Endothelial cell of umbilical vein (primary cell): Measurements from ENCODE around the gene CTSA. TPM values are rescaled to one million over a fixed set of nuclear protein-coding genes. Genes with fewer than 3 reads are reported as not detected.

Experiments
- BruUV-seq: library from RNA; stranded (reverse); fragments of 400-500 nt; replicated peaks from 2 replicates; lab custom pipeline; 2021; lab: Mats Ljungman, UMichigan
- CTCF ChIA-PET: fragments of 300-600, 350-600 bp; sonication (Branson Sonifier 250); formaldehyde crosslinking; loops from one replicate; lab custom pipeline; 2021; ENCODE audit warnings: antibody characterized with exemption, inconsistent platforms; lab: Charles Lee
- POLR2A ChIA-PET: fragments of 300-600, 350-600 bp; sonication (Branson Sonifier 250); formaldehyde crosslinking; loops from one replicate; lab custom pipeline; 2021; ENCODE audit warnings: antibody characterized with exemption, inconsistent platforms; lab: Charles Lee
- DNase-seq: peaks from one replicate; pipeline ENCODE4 v3.0.0-alpha.2; 2011; ENCODE audit warnings: low read depth, low spot score
- FAIRE-seq: peaks from 2 replicates; lab custom pipeline; 2011; peaks lifted over from hg19 to GRCh38; lab: Jason Lieb, UNC
- H2AFZ ChIP-seq: 2 replicates; pipeline ENCODE4 v1.6.0; 2012; ENCODE audit warnings: low read depth, low read length, control low read depth, inconsistent platforms
- H3K27ac ChIP-seq: 2 replicates; pipeline ENCODE4 v1.5.1; 2011; ENCODE audit warnings: low read depth, mild to moderate bottlenecking, control low read depth, low read length, moderate library complexity; ENCODE audit not compliant: insufficient read depth
- H3K27me3 ChIP-seq, 2 experiments: 2 replicates each; pipeline versions ENCODE4 v1.6.0 to v1.6.1; 2011; ENCODE audit warnings: low read length in 2 of 2, mixed read lengths in 1 of 2; ENCODE audit not compliant: control insufficient read depth in 2 of 2, insufficient read depth in 2 of 2
- H3K36me3 ChIP-seq, 2 experiments: 2 replicates in 1 of 2; 3 replicates in 1 of 2; pipeline ENCODE4 v1.5.1; 2011; ENCODE audit warnings: low read length in 2 of 2, mild to moderate bottlenecking in 1 of 2, moderate library complexity in 1 of 2; ENCODE audit not compliant: control insufficient read depth in 2 of 2, insufficient read depth in 2 of 2; ENCODE audit errors: extremely low read depth in 1 of 2
- H3K4me1 ChIP-seq: 3 replicates; pipeline ENCODE4 v1.5.1; 2011; ENCODE audit warnings: mild to moderate bottlenecking, low read length; ENCODE audit not compliant: control insufficient read depth, insufficient read depth; ENCODE audit errors: extremely low read depth
- H3K4me2 ChIP-seq: 2 replicates; pipeline ENCODE4 v1.6.1; 2011; ENCODE audit warnings: low read length, control low read depth, mixed read lengths; ENCODE audit not compliant: insufficient read depth
- H3K4me3 ChIP-seq, 3 experiments: fragments of 200-600 bp in 1 of 3; sonication (generic), shearing (Covaris generic) in 1 of 3; replicated peaks in 1 of 3; 2 replicates each; pipeline ENCODE4 v1.5.1; 2011 to 2016; ENCODE audit warnings: control low read depth in 3 of 3, low read length in 3 of 3, mild to moderate bottlenecking in 2 of 3, inconsistent platforms in 1 of 3, low read depth in 1 of 3, moderate library complexity in 1 of 3; ENCODE audit not compliant: insufficient read depth in 1 of 3
- H3K79me2 ChIP-seq: 2 replicates; pipeline ENCODE4 v1.6.0; 2012; ENCODE audit warnings: low read length, inconsistent platforms; ENCODE audit not compliant: control insufficient read depth, insufficient read depth
- H3K9ac ChIP-seq: replicated peaks from 2 replicates; pipeline ENCODE3; 2011; ENCODE audit warnings: low read length, control low read depth; ENCODE audit not compliant: insufficient read depth; ENCODE audit errors: extremely low read depth
- H3K9me1 ChIP-seq: replicated peaks from 3 replicates; pipeline ENCODE4 v1.6.0; 2011; ENCODE audit warnings: mild to moderate bottlenecking, low read length; ENCODE audit not compliant: control insufficient read depth, insufficient read depth; ENCODE audit errors: extremely low read depth
- H3K9me3 ChIP-seq: replicated peaks from 2 replicates; pipeline ENCODE4 v1.5.1; 2012; ENCODE audit warnings: low read length, inconsistent platforms; ENCODE audit not compliant: control insufficient read depth, insufficient read depth
- H4K20me1 ChIP-seq: replicated peaks from 2 replicates; pipeline ENCODE3; 2011; ENCODE audit warnings: mild to moderate bottlenecking, low read length; ENCODE audit not compliant: control insufficient read depth, insufficient read depth; ENCODE audit errors: extremely low read depth
- CTCF ChIP-seq, 2 donors: IDR thresholded peaks; 1 replicate in 1 of 2; 2 replicates in 1 of 2; pipeline ENCODE4 v1.5.1; 2011; ENCODE audit warnings: low read length in 2 of 2, mild to moderate bottlenecking in 2 of 2, moderate library complexity in 2 of 2, control low read depth in 1 of 2, inconsistent platforms in 1 of 2, low read depth in 1 of 2; ENCODE audit not compliant: insufficient read depth in 1 of 2; ENCODE audit errors: extremely low read depth in 1 of 2
- EZH2 ChIP-seq: IDR thresholded peaks from 2 replicates; pipeline ENCODE4 v1.6.1; 2012; ENCODE audit warnings: borderline replicate concordance, low read depth, mild to moderate bottlenecking, moderate library complexity, low read length, inconsistent platforms; ENCODE audit not compliant: severe bottlenecking
- FOS ChIP-seq: IDR thresholded peaks from 2 replicates; pipeline ENCODE4 v1.6.1; 2011; ENCODE audit warnings: mild to moderate bottlenecking, low read length, moderate library complexity, borderline replicate concordance; ENCODE audit not compliant: insufficient read depth
- GATA2 ChIP-seq: IDR thresholded peaks from 2 replicates; pipeline ENCODE4 v1.7.0; 2011; ENCODE audit warnings: low read depth, mild to moderate bottlenecking, moderate library complexity, mixed read lengths, low read length; ENCODE audit not compliant: insufficient read length, insufficient read depth
- JUN ChIP-seq: IDR thresholded peaks from 2 replicates; pipeline ENCODE4 v1.6.1; 2011; ENCODE audit warnings: borderline replicate concordance, low read depth; ENCODE audit not compliant: insufficient read length, insufficient read depth
- MAX ChIP-seq: IDR thresholded peaks from 2 replicates; pipeline ENCODE4 v1.6.1; 2011; ENCODE audit not compliant: insufficient read depth, insufficient read length
- MYC ChIP-seq: IDR thresholded peaks from one replicate; pipeline ENCODE4 v1.6.1; 2011; ENCODE audit warnings: mild to moderate bottlenecking, low read depth, low read length
- POLR2A ChIP-seq: IDR thresholded peaks from 2 replicates; pipeline ENCODE4 v1.6.1; 2012; ENCODE audit warnings: low read depth, mild to moderate bottlenecking, control low read depth, low read length
- POLR2AphosphoS5 ChIP-seq: IDR thresholded peaks from 2 replicates; pipeline ENCODE4 v1.6.1; 2012; ENCODE audit warnings: low read depth, mild to moderate bottlenecking, control low read depth, low read length, moderate library complexity; ENCODE audit not compliant: insufficient read depth
- dilution Hi-C: fragments of 300-500 bp; cut with MboI; formaldehyde crosslinking; loops from one replicate; pipeline ENCODE4 v1.15.0; 2019; ENCODE audit warnings: low sequenced_read_pairs; ENCODE audit not compliant: extremely low pct_ligation_motif_present
- intact Hi-C: fragments of 100-400 bp; cut with micrococcal nuclease; formaldehyde crosslinking; loops from one replicate; pipeline ENCODE4 v1.10.0; 2022
- polyA plus RNA-seq, 4 experiments: library from polyadenylated mRNA; depleted of rRNA in 3 of 4; stranded (reverse) in 3 of 4; unstranded in 1 of 4; fragments of >200 nt; gene quantifications; 2 replicates each; pipeline versions ENCODE4 v1.2.1 to v1.2.3, GENCODE V29; 2011 to 2012; ENCODE audit warnings: missing spikeins in 1 of 4
- total RNA-seq: library from RNA; stranded (reverse); gene quantifications from 2 replicates; pipeline ENCODE4 v1.2.3, GENCODE V29; 2021

The CTSA gene
- total and polyA plus RNA-seq, 2 donors (not counting 3 experiments of a cell fraction or from before 2014, with no cell fraction given), result 169 to 409 TPM

- no TSS peak for BruUV-seq
- Histone ChIP-seq H4K20me1 (no peaks in the 10 kb centered on the region), H3K79me2 (peaks cover 3% of the 10 kb centered on the region), H3K4me2 (no peak overlapping the region), H2AFZ (no peak overlapping the region), H3K4me1 (no peaks in the 10 kb centered on the region), H3K27me3 (no peaks in the 10 kb centered on the region), H3K36me3 (peaks cover 0 to 14% of the 10 kb centered on the region in 2 experiments), H3K9ac (no peak overlapping the region), H3K9me1 (no peaks in the 10 kb centered on the region), H3K27ac (no peak overlapping the region), H3K9me3 (no peaks in the 10 kb centered on the region), H3K4me3 (no peak overlapping the region)
- no peak for DNase-seq
- ChIA-PET CTCF (interaction anchor here (0.8 to 1.1 kb wide), 2 partner anchors 10 to 32 kb away, joined by 3 read pairs; no protein-coding TSS in a partner anchor), POLR2A (no interaction called here)
- intact Hi-C loops (no loop called here), dilution Hi-C loops (no loop called here)
- FAIRE-seq, result no peak
- TF ChIP-seq GATA2, result no peak
- TF ChIP-seq POLR2A, result no peak
- no peak for TF ChIP-seq CTCF (IDR thresholded peaks at IDR 0.05; ENCODE audit: extremely low read depth in 1 of 2, insufficient read depth in 1 of 2, low read depth in 1 of 2, low read length in 2 of 2)
- TF ChIP-seq POLR2AphosphoS5, result no peak
- no peak for TF ChIP-seq EZH2
- no peak for TF ChIP-seq FOS
- TF ChIP-seq JUN, result no peak
- no peak for TF ChIP-seq MAX
- TF ChIP-seq MYC, result no peak
Measured at GRCh38 chr20:45850238-45850637, 40.9 kb upstream of the CTSA start.
